ENCODE data around the gene TAF1B.

Gene TAF1B

GRCh38 chr2:9967053-9967775 is 123.9 kb downstream of the TAF1B start:
- DNase-seq (ENCODE audit: low read depth), result no peak

GRCh38 chr2:9968553-9969497 is 125.6 kb downstream of the TAF1B start:
- DNase-seq (ENCODE audit: low read depth), result no peak

GRCh38 chr2:9970200-9971044 is 127.1 kb downstream of the TAF1B start:
- no peak for DNase-seq (ENCODE audit: low read depth)

GRCh38 chr2:9971105-9971818 is 128.0 kb downstream of the TAF1B start:
- no peak for DNase-seq (ENCODE audit: low read depth)

- no peak for DNase-seq (ENCODE audit: low read depth)
These were observed 128.6 kb downstream of the TAF1B start for GRCh38 chr2:9971890-9972289.

GRCh38 chr2:9972621-9973479 is 129.6 kb downstream of the TAF1B start:
- DNase-seq (ENCODE audit: low read depth), result no peak

- no peak for DNase-seq (ENCODE audit: low read depth)
These were observed 130.4 kb downstream of the TAF1B start for GRCh38 chr2:9973690-9974089.

- no peak for DNase-seq (ENCODE audit: low read depth)
These were observed 131.1 kb downstream of the TAF1B start for GRCh38 chr2:9974343-9974742.

- no peak for DNase-seq (ENCODE audit: low read depth)
These were observed 132.1 kb downstream of the TAF1B start for GRCh38 chr2:9975328-9975727.

GRCh38 chr2:9975805-9976447 is 132.7 kb downstream of the TAF1B start:
- no peak for DNase-seq (ENCODE audit: low read depth)

- DNase-seq (ENCODE audit: low read depth), result no peak
These were observed 136.7 kb downstream of the TAF1B start for GRCh38 chr2:9979977-9980376.

- no peak for DNase-seq (ENCODE audit: low read depth)
These were observed 137.2 kb downstream of the TAF1B start for GRCh38 chr2:9980520-9980919.

GRCh38 chr2:9981655-9982054 is 138.4 kb downstream of the TAF1B start:
- DNase-seq (ENCODE audit: low read depth), result no peak

GRCh38 chr2:9982248-9982647 is 139.0 kb downstream of the TAF1B start:
- no peak for DNase-seq (ENCODE audit: low read depth)

- DNase-seq (ENCODE audit: low read depth), result no peak
These were observed 139.6 kb downstream of the TAF1B start for GRCh38 chr2:9982891-9983290.

- DNase-seq (ENCODE audit: low read depth), result no peak
These were observed 140.3 kb downstream of the TAF1B start for GRCh38 chr2:9983401-9984216.

All from stimulated activated CD4-positive, alpha-beta T cell treated with anti-CD3 and anti-CD28 coated beads, Interleukin-2, amount 100 ng/mL, for 4 hours (primary cell).